ENCODE results near the gene FHIT.

The FHIT gene

DNA sequence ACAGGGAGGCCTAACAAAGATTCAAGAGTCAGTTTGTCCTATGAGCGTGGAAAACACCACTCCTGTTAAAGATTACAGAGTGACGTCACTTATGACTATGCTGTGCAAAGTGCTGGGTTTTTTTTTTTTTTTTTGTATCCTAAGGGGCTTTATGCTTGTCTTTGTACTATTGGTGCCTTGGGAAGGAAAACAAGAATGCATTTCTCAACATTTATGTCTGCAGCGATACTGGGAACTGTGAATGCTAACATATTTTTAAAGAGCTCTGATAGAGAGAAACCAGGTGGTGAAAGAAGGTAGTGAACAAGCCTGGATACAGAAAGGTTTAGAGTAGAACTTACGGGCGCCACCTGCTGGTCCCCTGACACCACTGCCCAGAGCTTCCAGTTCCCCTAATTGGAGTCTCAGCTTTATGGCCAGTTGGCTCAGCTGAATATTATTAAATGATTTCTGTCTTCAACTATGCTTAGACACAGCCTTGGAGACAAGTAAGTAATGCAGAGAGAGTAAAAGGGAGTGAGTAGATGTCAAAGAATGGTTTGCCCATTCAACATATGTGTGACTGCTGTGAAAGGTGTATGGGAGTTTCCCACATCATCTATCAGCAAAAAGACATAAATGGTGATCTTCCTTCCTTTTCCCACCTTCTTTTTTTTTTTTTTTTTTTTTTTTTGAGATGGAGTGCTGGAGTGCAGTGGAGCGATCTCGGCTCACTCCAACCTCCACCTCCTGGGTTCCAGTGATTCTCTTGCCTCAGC, 1393.5 kb downstream of the FHIT start:
- H3K4me2 ChIP-seq (ENCODE audit: low read depth, low read length, poor library complexity, severe bottlenecking): peak overlapping the region; percentile 17

DNA sequence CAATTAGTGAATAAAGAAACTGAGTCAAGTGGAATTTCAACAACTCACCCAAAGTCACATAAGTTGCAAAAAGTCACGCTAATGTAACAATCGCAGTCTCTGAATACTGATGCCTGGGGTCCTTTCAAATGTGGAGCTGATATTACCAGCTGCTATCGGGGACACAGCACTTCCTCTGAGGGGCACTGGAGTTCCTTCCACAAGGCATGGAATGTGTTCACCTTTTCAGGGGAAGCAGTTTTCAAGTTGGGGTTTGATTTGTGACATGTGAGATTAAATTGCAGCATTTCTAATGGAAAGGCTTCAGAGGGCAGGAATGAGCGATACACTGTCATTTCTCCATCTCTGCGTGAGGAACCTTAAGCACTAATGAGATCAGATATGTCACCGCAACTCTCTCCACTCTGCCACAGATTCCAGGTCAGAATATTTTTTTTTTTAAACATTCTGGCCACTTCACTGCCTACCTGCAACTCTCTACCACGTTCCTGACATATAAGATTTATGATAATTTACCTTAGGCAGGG, 1394.3 kb downstream of the FHIT start:
- no peaks in the 10 kb centered on the region for H3K36me3 ChIP-seq (ENCODE audit: low read length)
- H3K4me3 ChIP-seq (ENCODE audit: insufficient read depth, low read length, poor library complexity, severe bottlenecking): no peak overlapping the region
- H3K4me2 ChIP-seq (ENCODE audit: low read depth, low read length, poor library complexity, severe bottlenecking): no peak overlapping the region
- no peaks in the 10 kb centered on the region for H3K9me3 ChIP-seq (ENCODE audit: insufficient read depth, low read length)
- H4K20me1 ChIP-seq (ENCODE audit: low read depth, low read length): no peaks in the 10 kb centered on the region
- no peaks in the 10 kb centered on the region for H3F3A ChIP-seq (ENCODE audit: insufficient read depth)
- H2AFZ ChIP-seq (ENCODE audit: low read depth, low read length, severe bottlenecking): no peak overlapping the region
- TF ChIP-seq, protein P1, sequence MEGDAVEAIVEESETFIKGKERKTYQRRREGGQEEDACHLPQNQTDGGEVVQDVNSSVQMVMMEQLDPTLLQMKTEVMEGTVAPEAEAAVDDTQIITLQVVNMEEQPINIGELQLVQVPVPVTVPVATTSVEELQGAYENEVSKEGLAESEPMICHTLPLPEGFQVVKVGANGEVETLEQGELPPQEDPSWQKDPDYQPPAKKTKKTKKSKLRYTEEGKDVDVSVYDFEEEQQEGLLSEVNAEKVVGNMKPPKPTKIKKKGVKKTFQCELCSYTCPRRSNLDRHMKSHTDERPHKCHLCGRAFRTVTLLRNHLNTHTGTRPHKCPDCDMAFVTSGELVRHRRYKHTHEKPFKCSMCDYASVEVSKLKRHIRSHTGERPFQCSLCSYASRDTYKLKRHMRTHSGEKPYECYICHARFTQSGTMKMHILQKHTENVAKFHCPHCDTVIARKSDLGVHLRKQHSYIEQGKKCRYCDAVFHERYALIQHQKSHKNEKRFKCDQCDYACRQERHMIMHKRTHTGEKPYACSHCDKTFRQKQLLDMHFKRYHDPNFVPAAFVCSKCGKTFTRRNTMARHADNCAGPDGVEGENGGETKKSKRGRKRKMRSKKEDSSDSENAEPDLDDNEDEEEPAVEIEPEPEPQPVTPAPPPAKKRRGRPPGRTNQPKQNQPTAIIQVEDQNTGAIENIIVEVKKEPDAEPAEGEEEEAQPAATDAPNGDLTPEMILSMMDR (IDR thresholded peaks at IDR 0.05; ENCODE audit: insufficient read depth, low read length, poor library complexity, severe bottlenecking): no peak
- no peak for TF ChIP-seq EZH2phosphoT487 (conservative IDR thresholded peaks at IDR 0.05; ENCODE audit: low read length)
- no peaks in the 10 kb centered on the region for H3K9me2 ChIP-seq (replicated peaks; ENCODE audit: insufficient read depth, low read length)
- H3K9ac ChIP-seq (ENCODE audit: low read length): no peak overlapping the region
- H3K79me2 ChIP-seq (ENCODE audit: insufficient read depth, low read length): no peaks in the 10 kb centered on the region
- H3K27me3 ChIP-seq (ENCODE audit: low read length): no peaks in the 10 kb centered on the region
- H3K27ac ChIP-seq (ENCODE audit: low read depth, low read length): no peak overlapping the region

More for the DNA sequence above, 1393.5 kb downstream of the FHIT start:
- H3K9ac ChIP-seq (ENCODE audit: low read length): no peak overlapping the region
- H3K27me3 ChIP-seq (ENCODE audit: low read length): no peaks in the 10 kb centered on the region
- no peak overlapping the region for H3K4me3 ChIP-seq (ENCODE audit: insufficient read depth, low read length, poor library complexity, severe bottlenecking)
- H3K9me2 ChIP-seq (replicated peaks; ENCODE audit: insufficient read depth, low read length): no peaks in the 10 kb centered on the region
- no peaks in the 10 kb centered on the region for H3K9me3 ChIP-seq (ENCODE audit: insufficient read depth, low read length)
- no peaks in the 10 kb centered on the region for H3K79me2 ChIP-seq (ENCODE audit: insufficient read depth, low read length)
- H2AFZ ChIP-seq (ENCODE audit: low read depth, low read length, severe bottlenecking): peak overlapping the region; percentile 59
- H3F3A ChIP-seq (ENCODE audit: insufficient read depth): no peaks in the 10 kb centered on the region
- no peaks in the 10 kb centered on the region for H4K20me1 ChIP-seq (ENCODE audit: low read depth, low read length)
- TF ChIP-seq, protein P1 (IDR thresholded peaks at IDR 0.05; ENCODE audit: insufficient read depth, low read length, poor library complexity, severe bottlenecking): peak; percentile 94
- no peak for TF ChIP-seq EZH2phosphoT487 (conservative IDR thresholded peaks at IDR 0.05; ENCODE audit: low read length)
- H3K36me3 ChIP-seq (ENCODE audit: low read length): no peaks in the 10 kb centered on the region
- H3K27ac ChIP-seq (ENCODE audit: low read depth, low read length): no peak overlapping the region

DNA sequence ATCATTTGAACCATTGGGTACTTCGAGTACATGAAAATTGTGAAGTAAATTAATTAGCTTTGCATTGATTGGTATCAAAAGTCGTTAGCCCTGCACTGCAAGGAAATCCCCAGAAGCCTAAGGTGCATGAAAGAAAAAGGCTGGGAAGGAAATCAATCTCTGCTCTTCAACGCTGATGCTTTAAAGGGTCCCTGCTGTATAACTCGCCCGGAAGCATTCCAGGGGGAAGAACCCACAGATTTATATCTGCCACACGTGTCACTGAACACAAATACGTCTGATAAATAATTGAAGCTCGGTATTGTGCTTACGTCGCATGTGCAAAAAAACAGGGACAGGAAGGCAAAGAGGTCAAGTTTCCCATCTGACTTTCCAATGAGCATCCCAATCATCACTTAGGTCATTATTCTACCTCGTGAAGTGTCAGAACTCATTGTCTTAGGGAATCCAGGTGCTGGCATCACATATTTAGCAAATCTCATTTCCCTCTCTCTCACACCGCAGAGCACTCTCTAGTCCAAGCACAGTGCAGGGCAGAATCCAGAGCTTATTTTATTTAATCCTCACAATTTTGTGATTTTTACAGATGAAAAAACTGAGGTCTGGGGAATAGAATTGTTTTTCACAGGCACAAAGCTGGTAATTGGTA, 1397.1 kb downstream of the FHIT start:
- Histone ChIP-seq H3K9ac (ENCODE audit: low read length) (no peak overlapping the region), H3K4me2 (ENCODE audit: low read depth, low read length, poor library complexity, severe bottlenecking) (no peak overlapping the region), H2AFZ (ENCODE audit: low read depth, low read length, severe bottlenecking) (no peak overlapping the region), H4K20me1 (ENCODE audit: low read depth, low read length) (no peaks in the 10 kb centered on the region), H3K27me3 (ENCODE audit: low read length) (no peaks in the 10 kb centered on the region), H3F3A (ENCODE audit: insufficient read depth) (no peaks in the 10 kb centered on the region), H3K9me3 (ENCODE audit: insufficient read depth, low read length) (no peaks in the 10 kb centered on the region), H3K9me2 (replicated peaks; ENCODE audit: insufficient read depth, low read length) (no peaks in the 10 kb centered on the region), H3K4me3 (ENCODE audit: insufficient read depth, low read length, poor library complexity, severe bottlenecking) (no peak overlapping the region), H3K79me2 (ENCODE audit: insufficient read depth, low read length) (no peaks in the 10 kb centered on the region), H3K36me3 (ENCODE audit: low read length) (no peaks in the 10 kb centered on the region), H3K27ac (ENCODE audit: low read depth, low read length) (no peak overlapping the region)
- TF ChIP-seq, protein P1 (IDR thresholded peaks at IDR 0.05; ENCODE audit: insufficient read depth, low read length, poor library complexity, severe bottlenecking): no peak
- no peak for TF ChIP-seq EZH2phosphoT487 (conservative IDR thresholded peaks at IDR 0.05; ENCODE audit: low read length)
